Activated gamma-delta T cell (primary cell): Measurements from ENCODE around the gene BTBD17.

Source experiments
- DNase-seq: peaks from one replicate; lab custom pipeline; 2025; lab: John Stamatoyannopoulos, UW

The BTBD17 gene

DNA sequence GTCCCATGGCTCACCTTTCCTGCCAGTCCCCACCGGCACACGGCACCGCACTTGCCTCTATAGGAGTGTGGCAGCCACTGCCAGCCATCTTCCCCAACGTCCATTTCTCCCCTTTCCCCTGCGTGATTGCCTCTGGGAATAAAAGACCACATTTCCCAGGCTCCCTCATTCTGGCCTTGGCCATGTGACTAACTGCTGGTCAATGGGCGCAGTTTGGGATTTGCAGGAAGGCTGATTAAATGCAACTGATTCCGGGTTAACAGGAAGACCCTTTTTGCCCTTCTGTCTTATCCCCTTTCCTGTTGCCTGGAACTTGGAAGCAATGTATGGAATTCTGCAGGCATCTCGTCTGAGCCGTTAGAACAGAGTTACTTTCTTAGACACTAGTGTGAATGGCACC, 3.0 kb downstream of the BTBD17 start:
- DNase-seq, result no peak

DNA sequence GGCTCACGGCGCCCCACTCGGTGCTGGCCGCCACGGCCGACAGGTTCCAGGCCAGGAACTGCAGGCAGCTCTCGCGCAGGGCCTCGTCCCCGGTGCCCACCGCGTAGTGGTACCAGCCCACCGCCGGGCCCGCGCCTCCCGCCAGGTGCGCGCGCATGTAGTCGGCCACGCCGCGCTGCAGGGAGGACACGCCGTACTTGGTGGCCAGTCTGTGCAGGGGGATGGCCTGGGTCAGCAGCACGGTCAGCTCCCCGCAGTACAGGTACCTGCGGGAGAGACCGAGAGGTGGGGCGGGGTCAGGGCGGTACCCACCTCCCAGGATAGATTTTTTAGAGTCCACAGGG, 4.2 kb downstream of the BTBD17 start:
- no peak for DNase-seq

- DNase-seq, result no peak
Observed at GRCh38 chr17:74356646-74357465, 4.8 kb downstream of the BTBD17 start.

DNA sequence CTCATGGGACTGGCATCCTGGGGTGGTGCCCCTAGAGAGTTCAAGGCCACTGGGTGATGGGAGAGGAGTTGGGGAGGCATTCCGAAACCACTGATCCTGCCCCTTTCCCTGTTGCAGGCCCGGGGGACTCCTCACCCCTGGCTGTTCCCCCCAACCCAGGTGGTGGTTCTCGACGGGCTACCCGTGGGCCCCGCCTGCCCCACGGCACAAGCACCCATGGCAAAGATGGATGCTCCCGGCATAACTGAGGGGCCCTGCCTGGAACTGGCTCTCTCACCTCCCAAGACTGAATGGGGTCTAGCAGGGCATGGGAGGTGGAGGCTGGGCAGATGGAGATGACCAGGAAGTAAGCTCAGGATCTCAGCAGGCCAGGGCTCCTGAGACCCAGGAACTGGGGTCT, 6.6 kb downstream of the BTBD17 start:
- DNase-seq, result no peak

DNA sequence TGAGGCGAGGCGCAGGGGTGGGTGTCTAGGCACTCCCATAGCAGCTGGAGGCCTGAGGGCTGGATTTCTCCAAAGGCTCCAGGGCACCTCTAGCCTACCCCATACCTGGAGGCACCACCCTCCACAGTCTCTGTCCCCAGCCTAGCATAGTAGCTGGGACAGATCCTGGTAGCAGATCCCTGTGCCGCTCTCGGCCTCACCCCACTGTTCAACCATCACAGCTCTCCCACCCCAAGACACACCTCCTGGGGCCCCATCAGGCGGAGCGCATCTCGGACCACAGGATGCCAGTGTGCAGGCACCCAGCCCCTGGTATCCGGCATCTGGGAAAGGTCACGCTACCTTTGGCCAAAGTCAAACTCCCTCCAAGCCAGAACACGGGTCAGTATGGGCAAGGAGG, 7.1 kb downstream of the BTBD17 start:
- DNase-seq, result no peak

- DNase-seq, result no peak
Observed at GRCh38 chr17:74354123-74354522, 7.5 kb downstream of the BTBD17 start.

DNA sequence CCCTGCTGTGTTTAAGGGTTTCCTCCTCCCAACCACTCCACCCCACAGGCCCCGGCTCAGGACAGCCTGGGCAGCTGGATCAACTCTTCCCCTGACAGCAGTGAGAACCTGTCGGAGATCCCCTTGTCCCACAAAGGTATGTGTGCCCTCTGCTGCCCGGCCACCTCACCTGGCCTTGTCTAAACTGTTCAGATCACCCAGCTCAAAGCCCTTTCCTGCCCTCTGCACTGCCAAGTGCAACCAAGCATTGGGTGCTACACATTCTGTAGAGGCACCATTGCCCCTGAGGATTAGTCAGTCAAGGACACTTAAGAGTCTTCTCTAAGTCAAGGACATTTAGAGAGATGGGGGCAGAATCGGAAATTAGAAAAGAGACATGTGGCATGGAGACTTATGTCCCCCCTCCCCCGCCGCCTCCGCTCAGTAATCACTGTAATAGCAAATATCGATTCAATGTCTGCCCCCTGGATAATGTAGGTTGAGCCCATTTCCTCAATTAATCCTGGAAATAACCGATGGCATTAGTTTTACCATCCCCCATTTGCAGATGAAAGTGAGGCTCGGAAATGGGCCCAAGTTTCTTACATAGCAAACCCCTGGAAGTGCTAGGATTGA, 8.1 kb downstream of the BTBD17 start:
- no peak for DNase-seq

GRCh38 chr17:74351552-74352210, 10.0 kb downstream of the BTBD17 start:
- DNase-seq, result no peak

DNA sequence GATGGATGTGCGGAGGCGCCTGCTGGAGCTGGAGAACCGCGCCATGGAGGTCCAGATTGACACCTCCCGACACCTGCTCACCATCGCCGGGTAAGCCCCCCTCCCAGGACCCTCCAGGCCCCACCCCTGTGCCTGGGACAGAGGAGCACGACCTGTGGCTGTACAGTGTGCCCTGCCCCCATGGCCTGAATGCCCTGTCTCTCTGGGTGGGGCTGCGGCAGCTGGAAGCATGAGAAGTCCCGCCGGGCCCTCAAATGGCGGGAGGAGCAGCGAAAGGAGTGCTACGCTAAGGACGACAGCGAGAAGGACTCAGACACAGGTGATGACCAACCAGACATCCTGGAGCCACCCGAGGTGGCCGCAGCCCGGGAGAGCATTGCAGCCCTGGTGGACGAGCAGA, 11.2 kb downstream of the BTBD17 start:
- DNase-seq, result no peak

GRCh38 chr17:74349120-74349519, 12.5 kb downstream of the BTBD17 start:
- no peak for DNase-seq

- DNase-seq, result no peak
Observed at GRCh38 chr17:74347646-74348045, 14.0 kb downstream of the BTBD17 start.

DNA sequence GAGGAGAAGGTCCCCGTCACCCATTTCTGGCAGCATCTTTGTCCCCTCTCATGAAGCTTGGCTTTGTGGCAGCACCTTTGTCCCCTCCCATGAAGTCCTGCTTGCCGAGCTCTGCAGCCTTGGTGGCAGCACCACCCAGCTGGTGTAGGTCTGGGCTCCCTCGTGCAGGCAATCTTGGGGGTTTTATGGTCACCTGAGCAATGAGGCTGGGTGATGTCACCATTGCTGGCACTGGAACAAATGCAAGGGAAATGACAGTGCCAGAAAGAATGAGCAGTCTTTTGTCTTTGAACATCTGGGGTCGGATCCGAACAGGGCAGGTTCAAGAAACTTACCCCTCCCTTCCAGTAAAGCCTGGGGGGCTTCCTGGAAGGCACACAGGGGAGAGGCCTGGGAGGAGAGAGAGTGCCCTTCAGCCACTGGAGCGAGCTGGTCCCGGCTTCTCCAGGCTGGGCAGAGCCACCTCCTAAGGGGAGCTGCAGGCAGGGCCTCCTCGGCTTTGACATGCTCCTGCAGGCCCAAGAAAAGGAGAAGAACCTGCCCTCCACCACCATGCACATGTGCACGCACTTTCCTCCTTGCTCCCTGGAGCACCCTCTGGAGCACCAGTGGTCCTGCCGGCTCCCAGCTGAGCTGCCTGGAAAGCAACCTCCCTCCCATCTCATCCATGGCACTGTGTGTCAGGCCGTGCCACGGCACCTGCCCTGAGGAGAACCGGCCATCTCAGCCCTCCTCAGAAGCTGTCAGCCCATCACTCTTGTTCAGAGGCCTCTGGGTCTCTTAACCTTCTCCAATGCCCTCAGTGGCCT, 16.0 kb downstream of the BTBD17 start:
- DNase-seq, result no peak

- DNase-seq, result no peak
Observed at GRCh38 chr17:74344658-74345057, 17.0 kb downstream of the BTBD17 start.

GRCh38 chr17:74343526-74344284, 18.0 kb downstream of the BTBD17 start:
- DNase-seq, result no peak

DNA sequence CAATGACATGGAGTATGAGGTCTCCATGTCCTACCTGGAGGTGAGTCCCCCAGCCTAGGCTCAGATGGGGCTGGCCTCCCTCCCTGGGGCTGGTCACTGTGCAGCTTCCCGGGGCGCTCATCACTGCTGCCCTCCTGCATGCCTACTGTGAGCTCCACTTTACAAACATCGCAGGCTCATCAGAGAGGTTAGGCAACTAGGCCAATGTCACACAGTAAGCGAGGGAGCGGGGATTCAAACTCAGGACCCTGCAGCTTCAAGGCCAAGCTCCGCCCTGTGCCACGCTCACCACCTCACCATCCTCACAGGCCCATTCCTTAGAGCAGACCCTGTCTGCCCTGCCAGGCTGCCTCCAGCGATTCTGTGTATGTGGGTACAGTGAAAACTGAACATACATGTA, 18.5 kb downstream of the BTBD17 start:
- no peak for DNase-seq

DNA sequence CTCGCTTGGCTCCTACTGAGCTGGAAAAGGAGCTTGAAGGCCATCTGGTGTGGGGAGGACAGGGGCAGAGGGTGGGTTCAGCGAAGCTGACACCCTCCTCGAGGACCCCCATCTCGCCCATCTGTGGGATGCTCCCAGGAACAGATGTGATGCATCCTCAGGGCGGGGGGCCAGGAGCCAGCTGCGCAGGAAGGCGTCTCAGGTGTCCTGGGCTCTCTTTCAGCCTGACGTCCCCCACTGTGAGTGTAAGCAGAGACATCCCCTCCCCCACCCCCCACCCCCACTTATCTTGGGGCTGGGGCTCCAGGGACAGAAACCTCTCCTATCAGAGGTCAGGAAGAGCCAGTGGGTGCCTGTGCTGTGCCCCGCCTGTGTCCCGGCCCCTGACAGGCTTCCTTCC, 19.4 kb downstream of the BTBD17 start:
- no peak for DNase-seq

GRCh38 chr17:74340470-74341023, 21.1 kb downstream of the BTBD17 start:
- no peak for DNase-seq

DNA sequence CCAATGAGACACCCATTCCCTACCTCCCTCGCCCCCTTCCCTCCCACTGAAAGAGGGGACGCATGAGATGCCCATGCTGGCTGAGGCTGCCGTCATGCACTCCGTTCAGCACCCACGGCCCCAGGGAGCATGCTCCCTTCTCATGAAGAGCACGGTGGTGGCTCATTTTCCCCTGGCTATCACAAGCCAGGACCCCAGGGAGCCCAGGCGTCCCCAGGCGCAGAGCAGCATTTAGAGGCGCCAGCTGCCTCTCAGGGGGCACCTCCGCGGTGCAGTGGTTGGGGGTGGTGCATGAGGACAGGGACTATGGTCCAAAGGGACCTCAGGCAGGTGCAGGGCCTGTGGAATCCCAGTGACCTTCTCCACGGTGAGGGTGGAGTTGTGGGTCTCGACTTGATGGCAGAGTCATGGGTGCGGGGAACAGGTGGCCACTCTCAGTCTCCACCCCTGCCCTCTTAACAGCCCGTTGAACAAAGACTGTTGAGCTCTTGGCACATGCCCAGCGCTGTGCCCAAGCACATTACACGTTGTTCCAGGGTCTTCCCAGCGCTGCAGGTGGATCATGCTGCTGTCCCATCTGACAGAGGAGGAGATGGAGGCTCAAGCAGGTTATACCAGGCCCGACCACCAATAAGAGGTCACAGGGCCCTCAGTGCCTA, 22.0 kb downstream of the BTBD17 start:
- no peak for DNase-seq

DNA sequence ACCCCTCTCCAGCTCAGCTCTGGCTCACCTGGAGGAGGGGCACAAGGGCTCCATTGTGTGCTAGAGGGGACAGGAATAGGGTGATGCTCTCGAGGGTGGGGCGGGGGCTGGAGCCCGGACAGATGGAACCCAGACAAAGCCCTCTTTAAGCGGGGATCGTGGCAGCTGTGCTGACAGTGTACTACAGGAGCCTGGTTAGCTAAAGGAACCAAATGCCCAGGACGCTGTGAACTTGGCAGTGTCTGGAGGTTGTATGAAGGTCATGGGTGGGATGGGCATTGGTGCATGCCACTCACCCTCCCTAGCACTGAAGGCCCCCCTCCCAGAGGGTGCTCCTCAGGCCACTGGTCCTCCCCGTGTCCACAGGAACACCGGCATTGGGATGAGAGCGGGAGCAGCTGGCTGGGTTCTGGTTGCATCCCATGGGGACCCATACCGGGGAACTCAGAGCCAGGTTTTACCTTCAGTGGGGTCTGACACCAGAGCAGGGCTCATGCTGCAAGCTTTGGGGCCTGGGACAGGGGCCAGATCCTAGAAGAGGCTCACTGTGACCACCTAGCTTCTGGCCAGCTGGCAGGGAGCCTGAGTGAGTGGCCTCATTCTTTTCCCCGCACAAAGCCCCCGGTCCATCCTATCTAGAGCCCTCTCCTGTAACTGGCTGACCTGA, 23.7 kb downstream of the BTBD17 start:
- DNase-seq, result no peak

- DNase-seq, result no peak
Observed at GRCh38 chr17:74336307-74336706, 25.4 kb downstream of the BTBD17 start.
